Erythroblast (primary cell): ENCODE data around the gene LENG9.

Source experiments
- GATA1 ChIP-seq: IDR thresholded peaks from 2 replicates; pipeline ENCODE4 v1.6.1; 2011; ENCODE audit warnings: low read depth, mild to moderate bottlenecking, control low read depth, low read length, moderate library complexity
- POLR2A ChIP-seq: IDR thresholded peaks from 2 replicates; pipeline ENCODE4 v1.6.1; 2011; ENCODE audit warnings: mild to moderate bottlenecking, low read length

- TF ChIP-seq POLR2A (no peak), GATA1 (no peak)
Measured at GRCh38 chr19:54436031-54436523, 27.5 kb downstream of the LENG9 start.
